IPS DF 19.7 (cell line): Measurements from ENCODE around the gene SLC9A7.
"Not testable (repeated sequence)": the region's sequence is repeated elsewhere in the genome, so short reads cannot be mapped to it uniquely, and the experiment has no call there.

Experiments
- DNase-seq: peaks from one replicate; pipeline ENCODE4 v3.0.0-alpha.2; 2013; ENCODE audit warnings: low read depth, low spot score

SLC9A7 gene

DNA sequence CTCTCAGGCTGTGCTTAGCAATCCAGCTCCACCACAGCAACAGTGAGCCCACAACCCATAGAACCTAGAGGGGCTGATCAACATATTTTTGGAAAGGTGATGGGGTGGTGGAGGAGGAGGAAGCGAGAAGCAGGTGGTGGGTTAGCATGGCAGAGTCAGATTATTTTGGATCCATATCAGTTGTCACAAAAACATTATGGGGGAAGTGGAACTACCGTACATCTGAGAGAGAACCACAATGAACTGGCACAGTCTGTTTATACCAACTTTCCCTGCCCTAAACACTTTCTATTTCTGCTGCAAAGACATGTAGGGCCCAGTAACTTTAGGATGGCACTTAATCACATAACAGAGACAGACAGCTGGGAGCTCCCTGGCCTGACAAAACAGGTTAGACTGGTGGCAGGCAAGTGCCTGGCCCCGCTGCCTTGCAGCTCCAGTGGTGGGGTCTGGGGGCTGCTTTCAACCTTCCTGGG lies 4.3 kb downstream of the SLC9A7 start:
- DNase-seq = no peak

DNA sequence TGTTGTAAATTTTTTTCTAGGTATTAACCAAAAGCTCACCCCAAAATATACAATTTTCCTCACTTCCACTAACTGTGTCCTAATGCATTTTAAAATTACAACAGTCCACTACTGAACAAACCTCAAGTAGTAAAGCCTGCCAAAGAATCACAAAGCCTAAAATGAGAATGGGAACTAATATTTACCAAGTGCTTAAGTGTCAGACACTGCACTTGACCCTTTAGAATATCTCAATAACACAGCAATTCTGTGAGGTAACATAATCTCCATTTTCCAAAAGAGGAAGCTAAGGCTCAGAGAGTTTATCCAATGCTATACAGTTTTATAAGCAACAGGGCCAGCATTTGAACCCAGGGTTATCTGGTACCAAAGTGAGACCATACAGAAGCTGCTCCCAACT lies 4.9 kb downstream of the SLC9A7 start:
- no peak for DNase-seq

DNA sequence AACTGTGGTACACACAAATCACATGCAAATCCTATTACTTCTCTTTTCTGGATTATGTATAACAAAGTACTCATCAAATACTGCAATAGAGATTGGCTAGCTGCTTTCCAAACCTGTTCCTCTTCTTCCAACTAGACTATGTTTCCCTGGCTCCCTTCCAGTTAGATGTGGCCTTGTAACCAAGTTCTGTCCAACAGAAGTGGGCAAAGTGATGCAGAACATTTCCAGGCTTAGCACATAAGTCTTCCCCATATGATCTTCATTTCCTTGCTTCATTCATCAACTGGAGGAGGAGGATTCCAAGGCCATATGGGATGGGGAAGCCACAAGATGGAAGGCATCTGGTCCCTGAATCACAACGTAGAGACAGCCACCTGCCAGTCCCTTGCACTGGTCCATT lies 8.0 kb downstream of the SLC9A7 start:
- no peak for DNase-seq

DNA sequence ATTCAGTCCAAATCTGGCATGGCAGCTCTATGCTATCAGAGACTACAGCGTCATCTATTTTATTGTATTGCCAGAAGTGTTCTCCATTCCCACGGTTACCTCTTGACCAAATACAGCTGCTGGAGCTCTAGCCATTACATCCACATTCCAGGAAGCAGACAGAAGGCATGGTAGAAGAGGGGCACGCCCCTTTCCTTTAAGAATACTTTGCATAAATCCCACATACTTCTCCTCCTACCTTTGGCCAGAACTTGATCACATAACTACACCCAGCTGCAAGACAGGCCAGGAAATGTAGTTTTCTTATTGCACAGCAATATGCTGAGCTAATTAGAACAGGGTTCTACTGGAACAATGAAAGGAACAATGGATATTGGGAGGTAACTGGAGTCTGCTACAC lies 14.9 kb downstream of the SLC9A7 start:
- no peak for DNase-seq

DNA sequence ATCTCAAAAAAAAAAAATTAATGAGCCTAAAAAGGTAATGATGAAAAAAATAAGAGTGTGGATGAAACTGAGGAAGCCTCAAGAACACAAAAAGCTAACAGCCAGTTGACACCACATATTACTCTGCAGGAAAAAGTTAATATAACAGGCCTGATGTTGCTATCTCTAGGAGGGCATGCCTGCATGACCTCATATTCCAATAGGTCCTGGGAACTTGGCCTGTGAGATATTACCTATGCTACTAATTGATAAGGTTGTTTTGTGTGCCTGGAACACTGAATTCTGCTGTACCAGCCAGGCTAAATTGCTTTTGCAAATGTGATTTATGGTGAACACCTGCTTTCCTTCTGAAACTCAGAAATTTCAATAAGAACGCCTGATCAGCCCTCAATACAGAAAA lies 15.9 kb downstream of the SLC9A7 start:
- DNase-seq = no peak

DNA sequence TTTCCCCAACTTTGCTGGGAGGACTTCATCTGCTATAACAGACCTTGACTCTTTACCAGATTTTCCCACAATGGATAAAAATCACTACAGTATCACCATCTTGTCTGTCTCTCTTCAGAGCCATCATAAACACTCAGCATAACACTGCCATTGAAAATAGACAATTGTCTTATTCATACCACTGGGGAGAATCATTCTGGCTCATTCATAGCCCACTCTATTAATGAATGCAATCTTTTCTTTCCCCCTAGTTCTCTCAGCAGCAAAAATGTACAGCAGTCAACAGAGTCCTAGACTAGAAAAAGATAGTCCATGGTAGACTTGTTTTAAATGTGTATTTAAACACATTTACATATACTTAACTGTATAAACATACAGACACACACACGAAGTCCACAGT lies 19.2 kb downstream of the SLC9A7 start:
- no peak for DNase-seq

DNA sequence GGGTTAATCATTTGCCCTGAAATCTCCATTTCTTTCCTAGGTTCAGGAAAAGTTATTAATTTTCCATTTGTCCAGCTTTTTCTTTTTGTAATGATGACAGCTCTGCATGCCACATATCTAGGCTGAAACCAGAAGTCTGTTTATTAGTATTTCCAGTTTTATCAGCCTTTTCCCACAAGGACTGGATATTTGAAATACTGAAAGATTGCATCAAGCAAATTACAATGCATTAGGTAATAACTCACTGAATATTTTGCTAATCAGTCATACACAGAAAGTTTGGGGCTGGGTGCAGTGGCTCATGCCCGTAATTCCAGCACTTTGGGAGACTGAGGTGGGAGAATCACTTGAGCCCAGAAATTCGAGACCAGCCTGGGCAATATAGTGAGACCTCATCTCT lies 21.5 kb downstream of the SLC9A7 start:
- no peak for DNase-seq

DNA sequence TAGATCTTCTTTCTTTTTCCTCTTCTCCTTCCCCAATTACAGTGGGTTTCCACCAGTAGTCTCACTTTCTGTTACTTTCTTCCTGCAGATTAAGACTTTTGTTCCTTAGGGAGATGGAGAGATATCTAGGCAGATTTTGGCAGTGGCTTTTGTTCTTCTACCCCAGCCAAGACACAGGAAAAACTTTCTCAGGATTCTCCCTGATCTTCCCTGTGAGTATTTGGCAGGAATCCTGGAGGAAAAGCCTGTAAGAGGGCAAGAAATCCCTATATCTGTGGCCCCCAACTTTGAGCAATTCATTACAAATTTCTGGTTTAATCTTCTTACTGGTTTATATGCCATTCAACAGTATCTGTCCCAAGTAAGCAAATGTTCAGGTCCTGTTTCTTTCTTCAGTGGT lies 21.9 kb downstream of the SLC9A7 start:
- no peak for DNase-seq

DNA sequence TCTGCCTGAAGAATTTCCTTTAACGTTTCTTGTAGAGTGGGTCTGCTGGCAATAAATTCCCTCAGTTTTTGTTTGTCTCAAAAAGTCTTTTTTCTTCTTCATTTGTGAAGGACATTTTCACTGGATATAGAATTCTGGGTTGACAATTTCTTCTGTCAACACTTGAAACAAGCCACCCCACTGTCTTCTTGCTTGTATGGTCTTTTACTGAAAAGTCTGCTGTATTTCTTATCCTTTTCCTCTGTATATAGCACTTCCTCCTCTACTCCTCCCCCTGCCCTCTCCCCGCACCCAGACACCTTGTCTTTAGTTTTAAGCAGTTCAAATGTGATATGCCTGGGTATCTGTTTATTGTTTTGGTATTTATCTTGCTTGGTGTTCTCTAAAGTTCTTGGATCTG lies 23.3 kb downstream of the SLC9A7 start:
- no peak for DNase-seq

DNA sequence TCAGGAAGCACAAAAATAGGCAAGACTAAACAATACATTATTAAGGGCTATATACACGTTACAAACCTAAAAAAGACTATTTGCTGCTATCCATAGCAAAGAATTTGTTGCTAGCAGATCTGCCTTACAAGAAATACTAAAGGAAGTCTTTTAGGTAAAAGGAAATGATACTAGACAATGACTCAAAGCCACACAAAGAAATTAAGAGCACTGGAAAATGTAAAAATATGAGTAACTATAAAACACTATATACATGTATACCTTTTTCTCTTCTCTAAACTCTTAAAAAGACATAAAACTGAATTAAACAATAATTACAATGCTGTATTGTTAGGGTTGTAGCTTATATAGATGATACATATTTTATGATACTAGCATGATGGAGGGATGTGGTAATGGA lies 25.7 kb downstream of the SLC9A7 start:
- DNase-seq = no peak

DNA sequence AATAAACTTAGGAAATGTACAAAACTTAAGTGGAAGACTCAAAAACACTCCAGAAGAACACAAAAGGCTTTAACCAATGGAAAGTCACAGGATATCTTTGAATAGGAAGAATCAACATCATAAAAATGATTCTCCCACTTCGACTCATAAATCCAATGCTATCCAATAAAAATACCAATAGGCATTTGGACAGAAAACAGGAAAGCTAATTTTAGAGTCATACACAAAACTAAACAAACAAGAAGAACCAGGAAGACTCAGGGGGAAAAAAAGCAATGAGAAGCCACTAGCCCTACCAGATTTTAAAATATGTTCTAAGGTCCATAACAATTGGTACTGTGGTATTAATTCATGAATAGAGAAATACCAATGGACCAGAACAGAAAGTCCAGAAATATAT lies 28.2 kb downstream of the SLC9A7 start:
- DNase-seq = no peak

DNA sequence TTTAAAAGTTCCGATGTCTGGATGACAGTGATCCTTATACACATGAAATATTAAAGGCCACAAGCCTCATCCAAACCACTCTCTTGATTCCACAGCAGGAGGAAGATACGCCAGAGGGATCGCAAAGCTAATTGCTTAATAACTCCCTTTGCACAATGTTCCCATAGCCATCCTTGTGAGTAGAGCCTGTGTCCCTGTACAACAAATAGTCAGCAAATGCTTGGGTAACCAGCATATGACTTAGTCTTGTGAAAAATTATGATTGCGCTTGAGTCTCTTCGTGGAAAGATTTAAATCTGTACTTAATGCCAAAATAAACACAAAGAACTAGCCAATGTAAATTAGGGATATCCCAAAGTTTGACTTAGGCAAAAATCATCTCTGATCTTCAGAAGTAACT lies 31.5 kb downstream of the SLC9A7 start:
- no peak for DNase-seq

DNA sequence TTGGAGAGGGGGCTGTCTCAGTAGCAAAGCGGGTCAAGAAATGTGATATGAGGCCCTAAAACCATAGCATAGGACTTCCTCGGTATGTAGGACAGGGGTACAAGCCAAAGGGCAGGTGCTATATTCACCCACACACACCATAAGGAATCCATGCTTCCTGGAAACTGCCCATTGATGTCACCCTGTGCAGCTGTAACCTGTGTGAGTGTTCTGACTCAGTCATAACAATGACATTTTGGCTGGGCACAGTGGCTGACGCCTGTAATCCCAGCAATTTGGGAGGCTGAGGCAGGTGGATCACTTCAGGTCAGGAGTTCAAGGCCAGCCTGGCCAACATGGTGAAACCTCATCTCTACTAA lies 35.4 kb downstream of the SLC9A7 start:
- not testable (repeated sequence) for DNase-seq

DNA sequence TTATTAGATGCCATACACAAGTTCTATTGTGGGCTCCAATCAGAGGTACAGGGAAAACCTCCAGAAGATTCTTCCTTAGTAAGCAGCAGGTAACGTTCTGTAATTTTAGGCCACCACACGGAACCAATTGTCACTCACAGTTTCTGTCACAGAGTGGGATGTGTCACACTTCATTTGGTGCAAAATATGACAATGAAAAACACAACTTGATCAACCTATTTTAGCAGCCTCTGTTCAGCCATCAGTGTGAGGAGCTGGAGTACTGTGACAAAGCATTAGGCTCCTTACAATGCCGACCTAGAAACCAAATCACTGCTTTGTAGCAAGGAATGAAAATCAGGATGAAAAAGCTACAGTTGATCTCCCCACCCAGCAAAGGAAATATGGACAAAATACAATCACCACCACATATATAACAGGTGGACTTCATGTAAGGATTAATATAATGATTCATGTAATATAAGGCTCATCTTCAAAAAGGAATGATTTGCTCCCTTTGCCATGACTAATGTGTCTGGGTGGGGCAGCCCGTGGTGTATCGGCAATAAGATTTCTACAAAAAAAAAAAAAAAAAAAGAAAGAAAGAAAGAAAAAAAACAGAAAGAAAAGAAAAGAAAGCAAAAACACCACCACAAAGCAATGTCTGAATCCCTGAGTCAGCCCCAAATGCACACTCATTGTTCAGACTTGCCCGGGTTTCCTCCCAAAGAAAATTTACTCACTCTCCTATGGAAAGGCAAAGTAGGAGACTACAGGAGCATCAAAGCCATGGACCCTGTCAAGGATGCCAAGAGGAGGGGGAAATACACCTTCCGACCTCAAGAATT lies 36.0 kb downstream of the SLC9A7 start:
- no peak for DNase-seq

DNA sequence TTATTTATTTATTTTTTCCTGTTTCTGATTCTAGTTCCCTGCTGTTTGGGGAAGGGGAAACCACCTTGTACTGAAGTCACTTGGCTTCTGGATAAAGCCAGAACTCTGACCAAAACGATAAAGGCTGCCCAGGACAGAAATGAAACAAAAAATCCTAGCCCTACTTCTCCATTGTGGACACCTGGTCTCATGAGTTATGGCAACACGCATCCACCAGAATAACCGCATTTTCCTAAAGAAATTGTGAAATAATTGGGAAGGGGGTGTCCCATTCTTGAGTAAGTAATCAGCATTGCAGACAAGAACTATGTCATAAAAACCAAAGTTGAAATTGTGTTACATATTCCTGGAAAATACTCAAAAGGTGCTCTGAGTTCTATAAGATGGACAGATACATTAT lies 42.1 kb downstream of the SLC9A7 start:
- DNase-seq = no peak

DNA sequence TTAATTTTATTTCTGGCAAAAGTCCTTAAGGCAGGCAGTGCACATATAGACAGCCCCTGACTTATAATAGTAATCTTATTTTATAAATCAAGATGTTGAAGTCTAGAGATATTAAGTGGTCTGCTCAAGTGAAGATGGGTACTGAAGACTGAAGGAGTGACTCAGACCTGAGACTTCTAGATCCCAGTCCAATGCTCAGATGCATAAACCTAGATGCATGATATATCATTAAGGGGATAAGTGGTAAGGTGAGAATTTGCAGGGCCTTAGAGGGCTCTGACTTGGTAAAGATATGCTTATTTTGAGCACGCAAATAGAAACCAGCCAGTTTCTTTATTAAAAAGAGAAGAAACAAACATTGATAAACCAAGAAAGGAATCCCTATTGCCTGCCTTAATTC lies 42.9 kb downstream of the SLC9A7 start:
- DNase-seq = no peak

DNA sequence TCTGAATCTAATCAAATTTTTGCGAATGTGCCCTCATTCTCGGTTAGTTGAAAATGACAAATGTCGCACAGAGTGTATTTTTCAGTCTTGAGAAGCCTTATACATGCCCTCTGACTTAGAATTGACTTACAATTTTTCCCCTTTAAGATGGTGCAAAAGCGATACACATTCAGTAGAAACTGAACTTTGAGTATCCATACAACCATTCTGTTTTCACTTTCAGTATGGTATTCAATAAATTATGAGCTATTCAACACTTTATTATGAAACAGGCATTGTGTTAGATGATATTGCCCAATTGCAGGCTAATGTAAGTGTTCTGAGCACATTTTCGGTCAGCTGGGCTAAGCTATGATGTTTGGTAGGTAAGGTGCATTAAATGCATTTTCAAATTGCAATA lies 43.4 kb downstream of the SLC9A7 start:
- DNase-seq = no peak

DNA sequence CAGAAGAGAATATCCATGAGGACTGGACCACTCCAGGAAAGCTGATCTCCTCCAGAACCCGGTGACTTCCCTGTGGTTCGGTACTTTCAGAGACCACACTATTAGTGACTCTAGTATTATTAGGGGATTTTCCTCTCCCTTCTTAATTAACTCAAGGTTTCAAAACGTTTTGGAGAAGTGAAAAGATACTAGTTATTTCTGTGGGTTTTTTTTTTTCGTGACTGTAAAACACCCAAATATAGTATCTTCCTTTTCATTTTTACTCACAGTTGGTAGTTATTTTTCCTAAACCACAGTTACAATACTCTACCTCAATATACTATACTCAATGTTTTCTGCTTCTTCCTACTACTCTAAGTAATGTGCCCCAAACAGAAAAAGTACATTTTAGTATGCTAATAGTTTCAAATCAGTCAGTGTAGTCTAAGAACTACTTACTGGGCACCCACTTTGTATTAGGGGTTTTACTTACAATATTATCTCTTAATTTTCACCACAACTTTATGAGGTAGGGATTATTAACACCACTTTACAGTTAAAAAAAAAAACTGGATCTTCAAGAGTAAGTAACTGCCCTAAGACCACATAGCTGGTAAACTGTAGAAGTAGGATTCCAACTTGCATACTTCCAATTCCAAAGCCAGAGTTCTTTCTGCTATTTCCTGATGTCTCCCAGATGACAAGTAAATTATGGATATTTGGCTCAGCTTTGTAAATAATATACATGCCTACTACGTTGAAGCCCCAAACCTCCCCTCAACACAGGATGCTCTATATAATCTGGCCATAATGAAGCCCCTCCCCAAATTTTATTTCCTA lies 45.0 kb downstream of the SLC9A7 start:
- no peak for DNase-seq

DNA sequence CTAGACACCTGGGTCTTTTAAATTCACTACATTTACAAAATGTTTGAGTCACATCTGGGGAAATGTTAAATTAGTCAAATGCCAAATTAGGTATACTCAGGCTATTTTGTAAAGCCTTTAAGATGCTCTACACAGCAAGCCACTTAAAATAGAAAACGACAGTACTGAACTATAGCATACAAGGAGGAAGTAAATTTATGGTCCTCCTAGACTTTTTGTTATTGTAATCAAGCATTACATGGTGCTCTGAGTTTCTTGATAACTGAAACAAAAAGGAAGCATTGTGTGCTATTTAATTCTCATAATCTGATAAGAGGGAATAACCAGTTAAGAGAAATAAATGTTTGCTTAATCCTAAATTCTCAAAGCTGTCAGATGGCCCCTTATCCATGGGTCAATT lies 46.2 kb downstream of the SLC9A7 start:
- no peak for DNase-seq

DNA sequence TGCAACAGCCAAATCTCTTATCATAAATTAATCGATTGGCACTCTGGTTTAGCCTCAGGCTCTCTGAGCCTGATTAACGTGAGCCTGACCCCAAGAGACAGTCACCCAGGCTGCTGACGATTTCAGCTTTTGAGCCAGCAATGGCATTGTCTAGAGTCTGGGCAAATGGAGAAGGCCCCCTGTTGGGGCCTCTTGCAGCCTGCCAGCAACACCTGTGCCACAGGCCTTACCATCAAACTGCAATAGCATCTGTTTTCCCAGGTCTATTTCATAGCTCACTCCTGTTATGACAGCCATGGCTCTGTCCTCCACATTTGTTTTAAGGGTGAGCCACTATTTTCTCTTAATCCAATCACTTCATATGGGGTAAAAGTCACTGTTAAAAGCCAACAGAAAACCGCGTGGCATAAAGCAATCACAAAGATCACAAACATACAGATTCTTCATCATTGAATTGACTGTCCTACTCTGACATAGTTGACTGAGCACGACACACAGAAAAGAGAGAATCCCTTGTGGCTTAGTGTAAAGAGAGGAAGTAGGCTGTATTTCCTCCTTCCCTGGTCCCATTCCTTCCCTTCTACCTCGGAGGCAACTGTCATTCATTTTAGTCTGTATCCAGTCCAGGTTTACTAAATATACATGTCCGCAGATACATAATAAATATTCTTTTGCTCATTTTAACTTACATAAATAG lies 47.8 kb downstream of the SLC9A7 start:
- DNase-seq = no peak

DNA sequence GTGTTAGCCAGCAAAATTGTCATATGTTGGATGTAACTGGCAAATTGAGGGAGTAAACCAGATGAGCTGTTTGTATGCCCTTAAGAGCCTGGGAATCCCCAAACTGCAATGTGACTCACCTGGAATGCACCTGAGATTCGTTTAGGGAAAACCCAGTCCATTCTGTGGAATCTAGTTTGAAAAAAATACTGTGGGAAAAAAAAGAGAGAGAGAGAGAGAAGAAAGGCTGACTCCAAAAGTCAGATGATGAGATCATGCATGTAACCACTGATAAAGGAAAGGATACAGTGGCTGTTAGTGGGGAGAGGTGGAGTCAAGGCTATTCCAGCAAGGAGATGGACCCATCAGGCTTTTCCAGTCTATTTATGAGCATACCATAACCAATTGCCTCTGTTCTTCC lies 48.5 kb downstream of the SLC9A7 start:
- DNase-seq = no peak

DNA sequence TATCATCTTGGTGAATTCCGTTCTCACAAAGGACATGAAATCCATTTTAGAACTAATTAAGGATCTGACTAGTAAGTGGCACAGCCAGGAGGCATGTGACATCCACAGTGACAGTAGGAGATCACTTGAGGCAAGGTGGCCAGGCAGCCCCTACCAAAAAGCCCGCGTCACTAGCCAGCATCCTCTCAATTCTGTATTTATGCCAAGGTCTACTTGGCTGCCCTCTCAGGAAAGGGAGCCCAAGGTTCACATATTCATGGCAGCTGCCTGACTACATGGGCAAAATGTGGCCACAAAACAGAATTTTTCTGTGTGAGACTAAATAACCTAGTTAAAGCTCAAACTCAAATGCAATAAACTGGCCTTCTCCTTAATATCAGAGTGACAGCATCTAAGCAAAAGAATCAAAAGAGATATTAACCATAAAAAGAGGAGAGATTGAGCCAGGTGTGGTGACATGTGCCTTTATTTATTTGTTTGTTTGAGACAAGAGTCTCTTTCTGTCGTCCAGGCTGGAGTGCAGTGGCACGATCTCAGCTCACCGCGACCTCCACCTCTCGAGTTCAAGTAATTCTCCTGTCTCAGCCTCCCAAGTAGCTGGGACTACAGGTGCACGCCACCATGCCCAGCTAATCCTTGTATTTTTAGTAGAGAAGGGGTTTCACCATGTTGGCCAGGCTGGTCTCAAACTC lies 51.5 kb downstream of the SLC9A7 start:
- no peak for DNase-seq
